Mesodermal cell (in vitro differentiated cells): Measurements from ENCODE around the gene AWAT1.
"Not testable (repeated sequence)": the region's sequence is repeated elsewhere in the genome, so short reads cannot be mapped to it uniquely, and the experiment has no call there.

ENCODE experiments used
- H3K27ac ChIP-seq: 2 replicates; pipeline ENCODE4 v1.7.0; 2013; ENCODE audit warnings: mild to moderate bottlenecking, low read depth, low read length, moderate library complexity; ENCODE audit not compliant: severe bottlenecking
- H3K36me3 ChIP-seq: 2 replicates; pipeline ENCODE4 v1.7.1; 2013; ENCODE audit warnings: mild to moderate bottlenecking, low read length, moderate library complexity; ENCODE audit not compliant: control insufficient read depth, insufficient read depth
- H3K4me1 ChIP-seq: one replicate; pipeline ENCODE4 v1.7.1; 2013; ENCODE audit warnings: mild to moderate bottlenecking, low read length; ENCODE audit not compliant: insufficient read depth, control insufficient read depth, poor library complexity, severe bottlenecking
- H3K4me3 ChIP-seq: 2 replicates; pipeline ENCODE4 v1.7.0; 2013; ENCODE audit warnings: low read length, control low read depth, mild to moderate bottlenecking; ENCODE audit not compliant: insufficient read depth, poor library complexity, severe bottlenecking; ENCODE audit errors: extremely low read depth
- H3K9me3 ChIP-seq: 2 replicates; pipeline ENCODE4 v1.7.1; 2013; ENCODE audit warnings: mild to moderate bottlenecking, low read length, moderate library complexity; ENCODE audit not compliant: control insufficient read depth
- WGBS, 2 experiments: methylation state at CpG; one replicate each; pipeline ENCODE4 v1.1.5; 2013; ENCODE audit warnings: missing lambda C conversion rate in 2 of 2; ENCODE audit not compliant: insufficient coverage in 2 of 2; 5-methylcytosine and 5-hydroxymethylcytosine counted together

AWAT1 gene

GRCh38 chrX:70262952-70263567 is 28.6 kb downstream of the AWAT1 start:
- Histone ChIP-seq H3K4me1 (no peaks in the 10 kb centered on the region), H3K4me3 (no peak overlapping the region), H3K9me3 (no peaks in the 10 kb centered on the region), H3K36me3 (no peaks in the 10 kb centered on the region), H3K27ac (no peak overlapping the region)
- 2 to 7% methylated on average over 3 to 7 of the region's 7 CpGs for WGBS, 2 experiments

- Histone ChIP-seq H3K36me3 (no peaks in the 10 kb centered on the region), H3K4me1 (no peaks in the 10 kb centered on the region), H3K9me3 (no peaks in the 10 kb centered on the region), H3K4me3 (no peak overlapping the region), H3K27ac (no peak overlapping the region)
- 56% methylated on average over 3 of the region's 3 CpGs; no CpG with 5 or more reads in 1 of the 2 experiments for WGBS, 2 experiments
These were observed 30.3 kb downstream of the AWAT1 start for GRCh38 chrX:70264784-70265183.

GRCh38 chrX:70268034-70268433 is 33.6 kb downstream of the AWAT1 start, which contains the start of gene ARR3:
TSS of gene ARR3 (plus strand) at chrX:70268334. CDS start at chrX:70269386, 1,052 bp downstream.
- no peaks in the 10 kb centered on the region for H3K4me1 ChIP-seq
- H3K36me3 ChIP-seq: no peaks in the 10 kb centered on the region
- H3K4me3 ChIP-seq: no peak within 1 kb of the TSS
- no peaks in the 10 kb centered on the region for H3K9me3 ChIP-seq
- no peak within 1 kb of the TSS for H3K27ac ChIP-seq

- WGBS, 2 experiments: 93 to 100% methylated on average over 1 to 2 of the region's 7 CpGs
These were observed 39.6 kb downstream of the AWAT1 start for GRCh38 chrX:70274029-70274428.

GRCh38 chrX:70279081-70279480 is 44.6 kb downstream of the AWAT1 start:
- WGBS, 2 experiments: no CpG with 5 or more reads among the region's 3 CpGs
- H3K27ac ChIP-seq: no peak overlapping the region
- no peaks in the 10 kb centered on the region for H3K9me3 ChIP-seq
- no peak overlapping the region for H3K4me3 ChIP-seq
- no peaks in the 10 kb centered on the region for H3K36me3 ChIP-seq
- H3K4me1 ChIP-seq: no peaks in the 10 kb centered on the region

More at GRCh38 chrX:70274029-70274428, 39.6 kb downstream of the AWAT1 start:
- H3K36me3 ChIP-seq, H3K4me1 ChIP-seq, H3K27ac ChIP-seq, H3K9me3 ChIP-seq, H3K4me3 ChIP-seq: not testable (repeated sequence)

- H3K9me3 ChIP-seq: no peaks in the 10 kb centered on the region
- H3K27ac ChIP-seq: no peak overlapping the region
- H3K4me3 ChIP-seq: no peak overlapping the region
- WGBS, 2 experiments: 94% methylated on average over 2 of the region's 3 CpGs; no CpG with 5 or more reads in 1 of the 2 experiments
- H3K36me3 ChIP-seq: no peaks in the 10 kb centered on the region
- no peaks in the 10 kb centered on the region for H3K4me1 ChIP-seq
These were observed 46.1 kb downstream of the AWAT1 start for GRCh38 chrX:70280573-70280972.

GRCh38 chrX:70281951-70282350 is 47.5 kb downstream of the AWAT1 start, which contains the start of gene RAB41:
TSS of gene RAB41 (plus strand) at chrX:70282172. CDS start at chrX:70282218, 46 bp downstream.
- 90 to 99% methylated on average over 2 to 16 of the region's 21 CpGs for WGBS, 2 experiments
- Histone ChIP-seq H3K4me1 (no peaks in the 10 kb centered on the region), H3K27ac (no peak within 1 kb of the TSS), H3K9me3 (no peaks in the 10 kb centered on the region), H3K4me3 (no peak within 1 kb of the TSS), H3K36me3 (peaks cover 12% of the 10 kb centered on the region)

GRCh38 chrX:70289168-70289792 is 54.8 kb downstream of the AWAT1 start:
- Histone ChIP-seq H3K9me3 (no peaks in the 10 kb centered on the region), H3K4me3 (peak overlapping the region; percentile 47), H3K36me3 (peaks cover 23% of the 10 kb centered on the region), H3K4me1 (no peaks in the 10 kb centered on the region), H3K27ac (no peak overlapping the region)
- WGBS, 2 experiments: 83% methylated on average over 2 of the region's 11 CpGs; no CpG with 5 or more reads in 1 of the 2 experiments
